ENCODE measurements around the gene NOC2L. TPM values are rescaled to one million over a fixed set of nuclear protein-coding genes. Genes with fewer than 3 reads are reported as not detected.
A peak's percentile ranks its signal among the peaks of the same experiment; 100 is the strongest.

The NOC2L gene
- total RNA-seq, 2 donors from 2014 or later = 57.6 to 141 TPM

GRCh38 chr1:910881-911721, 48.0 kb downstream of the NOC2L start:
- Mint-ChIP-seq H3K27me3 (peaks cover 28% of the 10 kb centered on the region), H3K27ac (no peak overlapping the region), H3K9me3 (no peaks in the 10 kb centered on the region), H3K4me1 (no peaks in the 10 kb centered on the region), H3K4me3 (no peak overlapping the region), H3K36me3 (ENCODE audit: low read depth) (no peaks in the 10 kb centered on the region)
- ATAC-seq (replicated peaks) = no peak

GRCh38 chr1:910311-910880, 48.7 kb downstream of the NOC2L start:
- no peaks in the 10 kb centered on the region for H3K4me1 Mint-ChIP-seq
- no peaks in the 10 kb centered on the region for H3K36me3 Mint-ChIP-seq (ENCODE audit: low read depth)
- peaks cover 28% of the 10 kb centered on the region for H3K27me3 Mint-ChIP-seq
- H3K27ac Mint-ChIP-seq = no peak overlapping the region
- H3K4me3 Mint-ChIP-seq = no peak overlapping the region
- H3K9me3 Mint-ChIP-seq = no peaks in the 10 kb centered on the region
- ATAC-seq (replicated peaks) = no peak

- H3K27ac Mint-ChIP-seq = no peak overlapping the region
- no peak for ATAC-seq (replicated peaks)
- H3K36me3 Mint-ChIP-seq (ENCODE audit: low read depth) = no peaks in the 10 kb centered on the region
- H3K9me3 Mint-ChIP-seq = no peaks in the 10 kb centered on the region
- H3K27me3 Mint-ChIP-seq = peaks cover 28% of the 10 kb centered on the region
- no peak overlapping the region for H3K4me3 Mint-ChIP-seq
- H3K4me1 Mint-ChIP-seq = no peaks in the 10 kb centered on the region
These were observed 49.2 kb downstream of the NOC2L start for GRCh38 chr1:909861-910310.

- no peak overlapping the region for H3K4me3 Mint-ChIP-seq
- H3K9me3 Mint-ChIP-seq = no peaks in the 10 kb centered on the region
- H3K27me3 Mint-ChIP-seq = peaks cover 28% of the 10 kb centered on the region
- ATAC-seq (replicated peaks) = no peak
- no peaks in the 10 kb centered on the region for H3K4me1 Mint-ChIP-seq
- H3K36me3 Mint-ChIP-seq (ENCODE audit: low read depth) = no peaks in the 10 kb centered on the region
- H3K27ac Mint-ChIP-seq = no peak overlapping the region
These were observed 50.4 kb downstream of the NOC2L start for GRCh38 chr1:908661-909060.

- H3K36me3 Mint-ChIP-seq (ENCODE audit: low read depth) = no peaks in the 10 kb centered on the region
- no peaks in the 10 kb centered on the region for H3K4me1 Mint-ChIP-seq
- no peak overlapping the region for H3K27ac Mint-ChIP-seq
- no peak for ATAC-seq (replicated peaks)
- H3K9me3 Mint-ChIP-seq = no peaks in the 10 kb centered on the region
- peaks cover 28% of the 10 kb centered on the region for H3K27me3 Mint-ChIP-seq
- no peak overlapping the region for H3K4me3 Mint-ChIP-seq
These were observed 51.2 kb downstream of the NOC2L start for GRCh38 chr1:907611-908451.

- H3K4me1 Mint-ChIP-seq = no peaks in the 10 kb centered on the region
- H3K36me3 Mint-ChIP-seq (ENCODE audit: low read depth) = no peaks in the 10 kb centered on the region
- no peaks in the 10 kb centered on the region for H3K9me3 Mint-ChIP-seq
- H3K27ac Mint-ChIP-seq = no peak overlapping the region
- H3K4me3 Mint-ChIP-seq = no peak overlapping the region
- H3K27me3 Mint-ChIP-seq = peaks cover 23% of the 10 kb centered on the region
- no peak for ATAC-seq (replicated peaks)
These were observed 52.2 kb downstream of the NOC2L start for GRCh38 chr1:906600-907420.

- Mint-ChIP-seq H3K36me3 (ENCODE audit: low read depth) (no peaks in the 10 kb centered on the region), H3K4me1 (no peaks in the 10 kb centered on the region), H3K9me3 (no peaks in the 10 kb centered on the region), H3K27me3 (peaks cover 20% of the 10 kb centered on the region), H3K4me3 (no peak overlapping the region), H3K27ac (no peak overlapping the region)
- no peak for ATAC-seq (replicated peaks)
These were observed 53.1 kb downstream of the NOC2L start for GRCh38 chr1:905811-906599.

GRCh38 chr1:905071-905749, 53.8 kb downstream of the NOC2L start:
- H3K27me3 Mint-ChIP-seq = peaks cover 19% of the 10 kb centered on the region
- no peaks in the 10 kb centered on the region for H3K36me3 Mint-ChIP-seq (ENCODE audit: low read depth)
- H3K9me3 Mint-ChIP-seq = no peaks in the 10 kb centered on the region
- ATAC-seq (replicated peaks) = no peak
- no peak overlapping the region for H3K27ac Mint-ChIP-seq
- no peaks in the 10 kb centered on the region for H3K4me1 Mint-ChIP-seq
- peak overlapping the region; percentile 38 for H3K4me3 Mint-ChIP-seq

- no peaks in the 10 kb centered on the region for H3K9me3 Mint-ChIP-seq
- H3K27me3 Mint-ChIP-seq = peaks cover 19% of the 10 kb centered on the region
- no peak overlapping the region for H3K27ac Mint-ChIP-seq
- no peaks in the 10 kb centered on the region for H3K4me1 Mint-ChIP-seq
- no peaks in the 10 kb centered on the region for H3K36me3 Mint-ChIP-seq (ENCODE audit: low read depth)
- peak; percentile 93 for ATAC-seq (replicated peaks)
- peak overlapping the region; percentile 38 for H3K4me3 Mint-ChIP-seq
These were observed 54.6 kb downstream of the NOC2L start for GRCh38 chr1:904310-904950.

GRCh38 chr1:903721-904271, 55.3 kb downstream of the NOC2L start:
- peak overlapping the region; percentile 32 for H3K4me3 Mint-ChIP-seq
- no peak overlapping the region for H3K27ac Mint-ChIP-seq

GRCh38 chr1:903305-903704, 55.8 kb downstream of the NOC2L start:
- Mint-ChIP-seq H3K27me3 (peaks cover 18% of the 10 kb centered on the region), H3K36me3 (ENCODE audit: low read depth) (no peaks in the 10 kb centered on the region), H3K27ac (no peak overlapping the region), H3K9me3 (no peaks in the 10 kb centered on the region), H3K4me1 (peaks cover 6% of the 10 kb centered on the region), H3K4me3 (peak overlapping the region; percentile 32)
- no peak for ATAC-seq (replicated peaks)

More at GRCh38 chr1:903721-904271, 55.3 kb downstream of the NOC2L start:
- peaks cover under 1% of the 10 kb centered on the region for H3K4me1 Mint-ChIP-seq
- ATAC-seq (replicated peaks) = no peak
- H3K9me3 Mint-ChIP-seq = no peaks in the 10 kb centered on the region
- H3K36me3 Mint-ChIP-seq (ENCODE audit: low read depth) = no peaks in the 10 kb centered on the region
- peaks cover 19% of the 10 kb centered on the region for H3K27me3 Mint-ChIP-seq

GRCh38 chr1:902802-903201, 56.3 kb downstream of the NOC2L start:
- no peak overlapping the region for H3K27ac Mint-ChIP-seq
- H3K36me3 Mint-ChIP-seq (ENCODE audit: low read depth) = no peaks in the 10 kb centered on the region
- H3K27me3 Mint-ChIP-seq = peaks cover 13% of the 10 kb centered on the region
- H3K4me3 Mint-ChIP-seq = no peak overlapping the region
- peaks cover 10% of the 10 kb centered on the region for H3K4me1 Mint-ChIP-seq
- H3K9me3 Mint-ChIP-seq = no peaks in the 10 kb centered on the region
- ATAC-seq (replicated peaks) = no peak

Measured in activated T-helper 17 cell treated with anti-CD3 and anti-CD28 coated beads, Interleukin-2, amount 50 U/mL, for 72 hours (primary cell).